T-helper 1 cell treated with Interleukin-12 subunit alpha and Interleukin-12 subunit beta and Interleukin-4 antibody, amounts not matched to agents 30 ng/mL and 1 ng/mL, for 36 hours (primary cell): ENCODE results near the gene DPPA5. TPM values are rescaled to one million over a fixed set of nuclear protein-coding genes. Genes with fewer than 3 reads are reported as not detected.
"Not testable (repeated sequence)": the region's sequence is repeated elsewhere in the genome, so short reads cannot be mapped to it uniquely, and the experiment has no call there.

Experiments
- intact Hi-C: fragments of 100-400 bp; cut with micrococcal nuclease; formaldehyde crosslinking; loops from one replicate; pipeline ENCODE4 v1.15.1; 2024
- total RNA-seq: library from RNA; stranded (reverse); gene quantifications from 2 replicates; pipeline ENCODE4 v1.2.3, GENCODE V29; 2022

DPPA5 gene
- not detected in 2 replicates for total RNA-seq

GRCh38 chr6:73353636-73354593, at the start of gene DPPA5:
DPPA5 (minus strand) TSS chr6:73354276; CDS start chr6:73354225, 51 bp downstream.
- intact Hi-C loops: no loop called here

DNA sequence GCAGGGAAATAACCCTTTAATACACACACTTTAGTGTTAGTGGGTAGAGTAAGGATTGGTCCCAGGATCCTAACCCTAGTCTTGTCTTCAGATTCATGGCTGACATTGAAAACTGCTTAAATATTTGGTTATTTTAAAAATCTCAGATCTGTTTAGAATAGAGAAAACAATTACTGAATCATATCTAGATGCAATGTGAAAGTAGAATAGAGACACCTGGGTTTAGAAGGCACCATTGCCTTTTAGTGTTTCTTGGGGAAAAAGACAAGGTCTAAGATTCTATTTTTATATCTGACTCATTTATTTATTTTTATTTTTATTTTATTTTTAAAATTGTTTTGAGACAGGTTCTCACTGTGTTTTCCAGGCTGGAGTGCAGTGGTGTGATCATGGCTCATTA, 46.6 kb upstream of the DPPA5 start:
- intact Hi-C loops: no loop called here

GRCh38 chr6:73395875-73396274, 41.8 kb upstream of the DPPA5 start:
- intact Hi-C loops: no loop called here

DNA sequence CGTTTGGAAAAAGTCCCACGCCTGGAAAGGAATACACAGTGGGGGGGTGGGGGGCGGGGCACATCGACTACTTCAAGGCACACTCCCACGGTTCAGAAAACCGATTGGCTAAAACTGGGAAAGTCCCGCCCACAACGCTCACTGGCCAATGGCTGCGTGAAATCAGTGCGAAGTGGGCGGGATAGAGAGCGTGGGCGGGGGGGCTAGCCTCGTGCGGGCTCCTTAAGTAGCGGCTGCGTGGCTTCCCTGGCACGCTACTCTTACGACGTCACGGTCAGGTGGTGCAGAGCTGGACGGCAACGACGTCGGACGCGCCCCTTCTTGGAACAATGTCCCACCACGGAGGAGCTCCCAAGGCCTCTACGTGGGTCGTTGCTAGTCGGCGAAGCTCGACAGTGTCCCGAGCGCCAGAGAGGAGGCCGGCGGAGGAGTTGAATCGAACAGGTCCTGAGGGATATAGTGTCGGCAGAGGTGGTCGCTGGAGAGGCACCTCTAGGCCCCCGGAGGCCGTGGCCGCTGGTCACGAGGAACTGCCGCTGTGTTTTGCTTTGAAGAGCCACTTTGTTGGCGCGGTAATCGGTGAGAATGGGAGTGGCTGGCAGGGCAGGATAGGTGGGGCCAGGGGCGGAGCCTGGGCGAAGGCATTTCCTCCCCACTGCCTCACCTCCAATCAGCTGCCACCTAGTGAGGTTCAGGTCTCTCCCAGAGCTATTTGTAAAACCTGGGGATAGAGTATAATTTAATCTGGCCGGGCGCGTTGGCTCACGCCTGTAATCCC, 40.7 kb upstream of the DPPA5 start, which contains the start of gene DDX43:
Gene DDX43 (plus strand): TSS at position 252 of the 778 bp plus-strand sequence. CDS start 78 bp downstream, at position 330.
- intact Hi-C loops: no loop called here

- intact Hi-C loops: no loop called here
Observed at GRCh38 chr6:73393278-73393677, 39.2 kb upstream of the DPPA5 start.

DNA sequence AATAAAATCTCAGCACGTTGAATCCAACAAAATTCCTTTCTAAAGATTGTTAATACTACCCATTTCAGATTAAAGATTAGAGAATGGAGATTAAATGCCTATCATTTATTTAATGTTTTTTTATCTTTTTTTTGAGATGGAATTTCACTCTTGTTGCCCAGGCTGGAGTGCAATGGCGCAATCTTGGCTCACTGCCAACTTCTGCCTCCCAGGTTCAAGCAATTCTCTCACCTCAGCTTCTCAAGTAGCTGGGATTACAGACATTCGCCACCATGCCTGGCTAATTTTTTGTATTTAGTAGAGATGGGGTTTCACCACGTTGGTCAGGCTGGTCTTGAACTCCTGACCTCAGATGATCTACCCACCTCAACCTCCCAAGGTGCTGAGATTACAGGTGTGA, 38.1 kb upstream of the DPPA5 start:
- intact Hi-C loops: not testable (repeated sequence)

- intact Hi-C loops: no loop called here
Observed at GRCh38 chr6:73391675-73392074, 37.6 kb upstream of the DPPA5 start.

- intact Hi-C loops: loop anchor here (1.0 to 2.0 kb wide), 9 partner anchors 61 to 767 kb away; partner anchors contain the start of genes KCNQ5, KHDC1, MTO1 and SLC17A5
Observed at GRCh38 chr6:73389854-73390253, 35.8 kb upstream of the DPPA5 start.

DNA sequence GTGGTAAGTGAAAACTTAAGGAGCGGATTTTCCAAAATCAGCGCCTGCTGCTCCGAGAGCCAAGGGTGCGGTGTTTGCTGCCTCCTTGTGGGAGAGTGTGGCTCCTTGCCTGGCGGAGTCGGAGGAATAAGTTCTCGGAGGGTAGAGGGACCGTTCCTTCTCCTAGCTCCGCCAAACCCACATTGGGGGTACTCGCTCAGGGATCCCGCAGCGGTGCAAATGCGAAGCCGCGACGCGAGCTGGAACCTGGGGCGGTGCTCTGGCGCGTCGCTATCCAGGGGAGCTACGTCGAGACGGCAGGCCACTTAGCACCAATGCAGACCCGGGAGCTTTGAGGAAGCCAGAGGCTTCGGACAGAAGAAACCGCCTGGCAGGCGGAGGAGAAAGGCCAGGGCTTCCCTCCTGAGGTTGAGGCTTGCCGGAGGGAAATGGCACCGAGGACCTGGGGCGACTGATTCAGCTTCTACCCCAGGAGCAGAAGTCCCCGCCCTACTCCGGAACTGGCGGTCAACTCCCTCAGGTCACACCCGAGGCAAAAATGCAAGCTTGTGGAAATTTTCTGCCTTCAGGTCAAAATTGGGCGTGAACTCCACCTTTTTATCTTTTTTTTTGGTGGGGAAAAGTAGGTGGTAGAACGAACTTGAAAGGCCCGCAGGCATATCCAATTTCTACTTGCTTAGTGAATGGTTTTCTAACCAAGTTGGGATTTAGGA, 34.9 kb upstream of the DPPA5 start:
- intact Hi-C loops: loop anchor here (1.0 to 2.0 kb wide), 9 partner anchors 62 to 766 kb away; partner anchors contain the start of genes KCNQ5, KHDC1, MTO1 and SLC17A5

DNA sequence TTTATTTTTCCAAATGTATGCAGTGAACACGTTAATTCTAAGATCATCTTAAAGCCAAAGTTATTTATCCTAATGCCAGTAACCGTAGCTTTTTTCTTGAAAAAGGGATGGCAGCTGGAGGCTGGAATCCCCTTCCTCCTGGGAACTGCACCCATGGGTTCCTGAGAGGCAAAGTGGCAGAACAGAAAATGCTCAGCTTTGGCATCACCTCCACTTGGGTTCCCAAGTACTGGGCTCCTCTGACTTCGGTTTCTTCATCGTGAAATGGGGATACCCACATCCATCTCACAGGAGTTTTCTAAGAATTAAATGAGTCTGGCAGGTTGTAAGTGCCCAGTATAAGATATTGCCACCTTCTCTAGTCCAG, 34.3 kb upstream of the DPPA5 start:
- intact Hi-C loops: loop anchor here (2.0 kb wide), 6 partner anchors 62 to 766 kb away; partner anchors contain the start of genes KCNQ5 and SLC17A5

DNA sequence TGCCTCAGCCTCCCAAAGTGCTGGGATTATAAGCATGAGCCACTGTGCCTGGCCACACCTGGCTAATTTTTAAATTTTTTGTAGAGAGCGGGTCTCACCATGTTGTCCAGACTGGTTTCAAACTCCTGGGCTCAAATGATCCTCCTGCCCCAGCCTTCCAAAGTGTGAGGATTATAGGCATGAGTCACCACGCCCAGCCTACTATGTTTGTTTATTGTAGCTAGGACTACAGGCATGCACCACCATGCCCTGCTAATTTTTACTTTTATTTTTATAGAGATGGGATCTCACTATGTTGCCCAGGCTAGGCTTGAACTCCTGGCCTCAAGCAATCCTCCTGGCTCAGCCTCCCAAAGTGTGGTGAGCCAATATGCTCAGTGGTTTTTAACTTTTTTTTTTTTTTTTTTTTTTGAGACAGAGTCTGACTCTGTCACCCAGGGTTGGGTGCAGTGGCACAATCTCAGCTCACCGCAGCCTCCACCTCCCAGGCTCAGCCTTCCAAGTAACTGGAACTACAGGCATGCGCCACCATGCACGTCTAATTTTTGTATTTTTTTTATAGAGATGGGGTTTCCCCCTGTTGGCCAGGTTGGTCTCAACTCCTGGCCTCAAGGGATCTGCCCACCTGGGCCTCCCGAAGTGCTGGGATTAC, 28.5 kb upstream of the DPPA5 start:
- intact Hi-C loops: loop anchor here (1.0 kb wide), 1 partner anchor 228 kb away; no protein-coding TSS in a partner anchor

DNA sequence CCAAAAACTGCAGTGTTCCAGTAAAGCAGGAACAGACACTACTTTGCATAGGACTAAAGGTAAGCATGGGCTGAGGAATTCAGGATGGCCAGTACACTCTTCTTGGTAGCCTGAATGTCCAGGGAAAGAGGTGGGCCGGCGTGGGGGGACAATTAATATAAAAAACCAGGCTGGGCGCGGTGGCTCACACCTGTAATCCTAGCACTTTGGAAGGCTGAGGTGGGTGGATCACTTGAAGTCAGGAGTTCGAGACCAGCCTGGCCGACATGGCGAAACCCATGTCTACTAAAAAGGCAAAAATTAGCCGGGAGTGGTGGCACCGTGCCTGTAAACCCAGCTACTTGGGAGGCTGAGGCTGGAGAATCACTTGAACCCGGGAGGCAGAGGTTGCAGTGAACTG, 27.5 kb upstream of the DPPA5 start:
- intact Hi-C loops: not testable (repeated sequence)

- intact Hi-C loops: no loop called here
Observed at GRCh38 chr6:73377225-73377624, 23.1 kb upstream of the DPPA5 start.

DNA sequence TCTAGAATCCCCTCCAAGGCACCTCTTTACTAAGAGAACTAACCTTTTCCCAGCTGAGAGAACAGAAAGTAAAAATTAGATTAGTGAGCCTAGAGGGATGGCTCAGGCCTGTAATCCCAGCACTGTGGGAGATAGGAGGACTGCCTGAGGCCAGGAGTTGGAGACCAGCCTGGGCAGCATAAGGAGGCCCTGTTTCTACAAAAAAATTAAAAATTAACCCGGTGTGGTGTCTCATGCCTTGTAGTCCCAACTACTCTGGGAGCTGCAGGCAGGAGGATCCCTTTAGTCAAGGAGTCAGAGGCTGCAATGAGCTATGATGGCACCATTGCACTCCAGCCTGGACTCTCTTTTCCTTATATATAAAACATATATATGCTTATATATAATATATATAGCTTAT, 21.1 kb upstream of the DPPA5 start:
- intact Hi-C loops: no loop called here

- intact Hi-C loops: no loop called here
Observed at GRCh38 chr6:73372516-73372915, 18.4 kb upstream of the DPPA5 start.

DNA sequence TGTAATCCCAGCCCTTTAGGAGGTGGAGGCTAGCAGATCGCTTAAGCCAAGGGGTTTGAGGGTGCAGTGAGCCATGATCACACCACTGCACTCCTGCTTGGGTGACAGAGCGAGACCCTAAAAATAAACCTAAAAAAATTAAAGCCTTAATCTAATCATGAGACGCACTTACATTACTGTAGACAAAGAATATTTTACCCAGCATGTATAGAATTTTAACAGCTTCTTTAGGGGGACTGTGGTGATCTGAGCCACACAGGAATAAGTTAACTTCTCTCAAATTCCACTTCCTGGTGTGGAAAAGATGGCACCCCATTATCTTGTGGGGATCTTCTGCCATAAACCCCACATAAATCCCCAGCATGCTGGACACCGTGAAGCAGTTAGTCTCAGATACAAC, 17.9 kb upstream of the DPPA5 start:
- intact Hi-C loops: no loop called here

GRCh38 chr6:73369563-73369962, 15.5 kb upstream of the DPPA5 start, which contains the start of gene OOEP:
OOEP (minus strand) TSS chr6:73369897; CDS start chr6:73369792, 105 bp downstream.
- intact Hi-C loops: no loop called here

DNA sequence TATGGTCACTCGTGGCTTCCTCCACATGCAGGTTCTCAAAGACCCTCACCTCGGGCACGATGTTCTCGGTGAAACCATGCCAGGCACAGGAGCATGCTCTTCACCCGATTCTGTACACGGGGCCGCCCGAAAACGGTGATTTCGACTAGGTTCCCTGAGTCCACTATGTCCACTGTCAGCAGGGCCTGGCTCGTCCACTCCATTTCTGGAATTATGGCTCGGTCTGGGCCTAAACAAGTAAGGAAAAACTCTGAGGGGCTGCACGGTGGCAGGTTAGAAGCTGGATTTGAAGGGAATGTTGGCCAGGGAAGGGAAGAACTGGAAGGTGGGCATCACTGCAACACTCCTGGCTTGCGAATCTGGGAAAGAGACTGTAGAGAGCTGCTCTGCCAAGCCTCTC, 15.1 kb upstream of the DPPA5 start:
- intact Hi-C loops: no loop called here

DNA sequence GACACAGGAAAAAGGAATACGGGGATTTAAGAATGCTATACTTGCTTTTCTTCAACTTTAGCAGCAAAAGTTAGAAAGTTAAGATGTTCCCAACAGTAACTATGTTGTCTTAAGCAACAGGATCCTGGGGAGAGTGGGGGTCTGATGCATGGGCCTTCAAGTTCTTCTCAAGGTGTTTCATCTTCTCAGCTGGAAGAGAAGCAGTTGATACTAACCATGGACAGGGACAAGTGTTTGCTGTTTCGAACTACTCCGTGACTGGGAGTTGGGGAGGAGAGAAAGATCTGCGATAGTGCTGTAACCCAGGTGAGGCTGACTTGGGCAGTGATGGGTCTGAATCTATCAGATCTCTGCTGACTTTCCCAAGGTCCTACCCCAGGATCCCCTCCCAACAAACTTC, 14.6 kb upstream of the DPPA5 start:
- intact Hi-C loops: no loop called here

DNA sequence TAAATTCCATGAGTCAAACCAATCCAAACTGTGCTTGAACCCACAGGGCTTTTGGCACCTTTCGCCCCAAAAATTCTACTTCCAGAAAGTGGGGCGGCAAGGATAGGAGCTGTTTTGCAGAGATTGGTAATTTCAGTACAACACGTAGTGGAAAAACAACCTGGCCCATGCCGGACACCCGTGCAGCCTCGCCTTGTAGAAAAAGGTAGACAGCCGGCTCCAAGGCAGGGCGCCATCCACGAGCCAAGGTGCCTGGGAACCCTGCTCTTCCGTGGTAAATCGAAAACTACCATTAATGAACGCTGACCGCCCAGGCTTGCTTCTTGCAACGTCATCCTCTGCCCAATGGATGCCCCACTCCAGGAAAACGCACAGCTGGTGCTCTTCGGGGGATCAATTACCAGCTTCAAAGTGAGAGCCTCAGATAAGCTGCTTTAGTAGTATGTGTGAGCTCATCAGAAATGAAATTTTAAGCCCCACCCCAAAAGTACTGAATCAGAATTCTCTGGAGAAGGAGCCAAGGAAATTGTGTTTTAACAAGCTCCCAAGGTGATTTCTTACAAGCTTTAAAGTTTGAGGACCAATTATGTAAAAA, 13.8 kb upstream of the DPPA5 start:
- intact Hi-C loops: no loop called here
